Caco-2 (cell line): Measurements from ENCODE around the gene WNK1. TPM values are rescaled to one million over a fixed set of nuclear protein-coding genes. Genes with fewer than 3 reads are reported as not detected.

Source experiments
- BruUV-seq: library from RNA; stranded (reverse); fragments of 400-500 nt; replicated peaks from 2 replicates; lab custom pipeline; 2021; lab: Mats Ljungman, UMichigan
- CTCF ChIA-PET: fragments of 300-600 bp; sonication (Branson Sonifier 250); formaldehyde crosslinking; loops from one replicate; lab custom pipeline; 2022; ENCODE audit warnings: antibody characterized with exemption; lab: Charles Lee
- POLR2A ChIA-PET: fragments of 300-600 bp; sonication (Branson Sonifier 250); formaldehyde crosslinking; loops from one replicate; lab custom pipeline; 2022; ENCODE audit warnings: antibody characterized with exemption; lab: Charles Lee
- DNase-seq, 2 experiments: peaks; one replicate each; pipeline versions ENCODE4 v3.0.0 to v3.0.0-alpha.2; 2020 to 2022
- H3K27me3 ChIP-seq: replicated peaks from 2 replicates; pipeline ENCODE4 v1.6.0; 2011; ENCODE audit warnings: low read length; ENCODE audit not compliant: control insufficient read depth, insufficient read depth
- H3K36me3 ChIP-seq: 2 replicates; pipeline ENCODE4 v1.5.1; 2011; ENCODE audit warnings: low read length; ENCODE audit not compliant: control insufficient read depth, insufficient read depth
- H3K4me1 ChIP-seq: fragments of 250-450 bp; sonication (Bioruptor Pico); 2 replicates; pipeline ENCODE4 v1.5.1; 2020; ENCODE audit warnings: mild to moderate bottlenecking
- H3K4me3 ChIP-seq: 2 replicates; pipeline ENCODE4 v1.5.1; 2011; ENCODE audit warnings: low read depth, mild to moderate bottlenecking, control low read depth, low read length
- H3K9me3 ChIP-seq: fragments of 250-450 bp; sonication (Bioruptor Pico); 2 replicates; pipeline ENCODE4 v1.5.1; 2020; ENCODE audit warnings: mild to moderate bottlenecking, moderate library complexity
- H3K27ac Mint-ChIP-seq: one replicate; pipeline ENCODE4 v1.8.0; 2022; ENCODE audit warnings: mixed read lengths; ENCODE audit not compliant: unreplicated experiment
- H3K27me3 Mint-ChIP-seq: one replicate; pipeline ENCODE4 v1.8.0; 2022; ENCODE audit warnings: mixed read lengths; ENCODE audit not compliant: insufficient read depth, unreplicated experiment
- H3K36me3 Mint-ChIP-seq: one replicate; pipeline ENCODE4 v1.8.0; 2022; ENCODE audit warnings: mild to moderate bottlenecking, mixed read lengths; ENCODE audit not compliant: insufficient read depth, unreplicated experiment
- H3K4me1 Mint-ChIP-seq: one replicate; pipeline ENCODE4 v1.8.0; 2022; ENCODE audit warnings: low read depth, mixed read lengths; ENCODE audit not compliant: unreplicated experiment
- H3K4me3 Mint-ChIP-seq: one replicate; pipeline ENCODE4 v1.8.0; 2022; ENCODE audit warnings: mild to moderate bottlenecking, moderate library complexity, mixed read lengths; ENCODE audit not compliant: unreplicated experiment
- H3K9me3 Mint-ChIP-seq: one replicate; pipeline ENCODE4 v1.8.0; 2022; ENCODE audit warnings: mixed read lengths; ENCODE audit not compliant: unreplicated experiment
- intact Hi-C: fragments of 100-400 bp; cut with micrococcal nuclease; formaldehyde crosslinking; loops from one replicate; pipeline ENCODE4 v1.10.0; 2022; ENCODE audit not compliant: unreplicated experiment
- total RNA-seq: library from RNA; stranded (reverse); gene quantifications from 2 replicates; pipeline ENCODE4 v1.2.3, GENCODE V29; 2022
- TF ChIP-seq, protein P1 (sequence below), 2 experiments: fragments of 200-600 bp in 1 of 2; IDR thresholded peaks; 1 replicate in 1 of 2; 2 replicates in 1 of 2; pipeline versions ENCODE4 v1.5.1 to v1.8.0; 2011 to 2022; ENCODE audit warnings: antibody characterized with exemption in 1 of 2, control low read depth in 1 of 2, inconsistent platforms in 1 of 2, low read depth in 1 of 2, low read length in 1 of 2, mild to moderate bottlenecking in 1 of 2, moderate library complexity in 1 of 2; ENCODE audit not compliant: insufficient read depth in 1 of 2, severe bottlenecking in 1 of 2, unreplicated experiment in 1 of 2

WNK1 gene
- total RNA-seq, 1 experiment from 2014 or later: 224 TPM

DNA sequence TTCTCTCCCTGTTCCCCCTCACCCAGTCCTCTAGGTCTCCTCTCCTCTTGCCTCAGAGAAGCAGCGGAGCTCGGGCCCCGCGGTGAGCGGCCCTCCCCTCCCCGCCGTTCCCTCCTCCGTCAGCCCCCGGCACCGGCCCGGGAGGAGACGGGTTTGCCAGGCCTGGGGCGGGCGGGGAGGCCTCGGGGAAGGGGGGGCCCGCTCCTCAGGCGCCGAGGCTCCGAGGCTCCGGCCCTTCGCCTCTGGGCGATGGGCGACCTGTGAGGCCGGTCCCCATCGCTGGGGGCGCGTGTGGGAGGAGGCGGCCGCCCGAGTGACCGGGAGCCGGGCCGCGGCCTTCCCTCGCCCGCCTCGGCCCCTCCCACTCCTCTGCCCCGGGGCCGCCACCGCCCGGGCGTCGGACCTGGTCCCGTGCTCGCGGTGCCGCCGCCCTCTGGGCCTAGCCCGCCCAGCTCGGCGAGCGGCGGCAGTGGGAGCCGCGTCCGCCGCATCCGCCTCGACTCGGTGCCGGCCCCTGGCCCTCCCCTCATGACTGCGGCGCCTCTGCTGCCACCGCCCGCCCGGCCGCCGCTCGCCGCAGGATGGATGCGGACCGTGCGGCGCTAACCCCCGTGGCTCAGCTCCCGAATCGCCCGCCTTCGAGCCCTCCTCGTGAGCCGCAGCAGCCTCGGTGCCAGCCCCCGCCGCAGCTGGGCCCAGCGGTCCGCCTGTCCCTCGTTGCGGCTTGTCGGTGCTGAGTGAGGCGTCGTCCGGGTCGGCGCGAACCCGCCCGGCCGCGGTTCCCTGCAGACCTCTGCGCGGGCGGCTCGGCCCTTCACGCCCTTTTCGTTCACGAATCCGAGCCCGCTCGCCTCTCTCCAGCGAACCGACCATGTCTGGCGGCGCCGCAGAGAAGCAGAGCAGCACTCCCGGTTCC, 574 bp downstream of the WNK1 start:
- ChIA-PET POLR2A (interaction anchor here (0.5 to 2.7 kb wide), 6 partner anchors 12 to 243 kb away, joined by 3 to 36 read pairs (median 5); partner anchors contain the start of gene RAD52), CTCF (interaction anchor here (0.7 to 4.4 kb wide), 9 partner anchors 24 to 197 kb away, joined by 3 to 102 read pairs (median 10); partner anchors contain the start of gene RAD52)
- H3K27me3 Mint-ChIP-seq: no peaks in the 10 kb centered on the region
- H3K27ac Mint-ChIP-seq: peak overlapping the region; percentile 50
- intact Hi-C loops: loop anchor here (1.0 kb wide), 1 partner anchor 182 kb away; no protein-coding TSS in a partner anchor
- no peaks in the 10 kb centered on the region for H3K36me3 ChIP-seq
- peaks cover 21% of the 10 kb centered on the region for H3K36me3 Mint-ChIP-seq
- no peaks in the 10 kb centered on the region for H3K9me3 Mint-ChIP-seq
- DNase-seq: peak; percentile 70 to 87
- TF ChIP-seq, protein P1, sequence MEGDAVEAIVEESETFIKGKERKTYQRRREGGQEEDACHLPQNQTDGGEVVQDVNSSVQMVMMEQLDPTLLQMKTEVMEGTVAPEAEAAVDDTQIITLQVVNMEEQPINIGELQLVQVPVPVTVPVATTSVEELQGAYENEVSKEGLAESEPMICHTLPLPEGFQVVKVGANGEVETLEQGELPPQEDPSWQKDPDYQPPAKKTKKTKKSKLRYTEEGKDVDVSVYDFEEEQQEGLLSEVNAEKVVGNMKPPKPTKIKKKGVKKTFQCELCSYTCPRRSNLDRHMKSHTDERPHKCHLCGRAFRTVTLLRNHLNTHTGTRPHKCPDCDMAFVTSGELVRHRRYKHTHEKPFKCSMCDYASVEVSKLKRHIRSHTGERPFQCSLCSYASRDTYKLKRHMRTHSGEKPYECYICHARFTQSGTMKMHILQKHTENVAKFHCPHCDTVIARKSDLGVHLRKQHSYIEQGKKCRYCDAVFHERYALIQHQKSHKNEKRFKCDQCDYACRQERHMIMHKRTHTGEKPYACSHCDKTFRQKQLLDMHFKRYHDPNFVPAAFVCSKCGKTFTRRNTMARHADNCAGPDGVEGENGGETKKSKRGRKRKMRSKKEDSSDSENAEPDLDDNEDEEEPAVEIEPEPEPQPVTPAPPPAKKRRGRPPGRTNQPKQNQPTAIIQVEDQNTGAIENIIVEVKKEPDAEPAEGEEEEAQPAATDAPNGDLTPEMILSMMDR (IDR thresholded peaks at IDR 0.05; ENCODE audit: insufficient read depth in 1 of 2, low read depth in 1 of 2, low read length in 1 of 2, severe bottlenecking in 1 of 2, unreplicated experiment in 1 of 2): peak; percentile 42
- BruUV-seq: no TSS peak
- peak overlapping the region; percentile 97 for H3K4me3 ChIP-seq
- H3K4me3 Mint-ChIP-seq: no peak overlapping the region
- no peaks in the 10 kb centered on the region for H3K27me3 ChIP-seq
- H3K4me1 ChIP-seq: peaks cover 16% of the 10 kb centered on the region
- peaks cover 27% of the 10 kb centered on the region for H3K4me1 Mint-ChIP-seq
- no peaks in the 10 kb centered on the region for H3K9me3 ChIP-seq

DNA sequence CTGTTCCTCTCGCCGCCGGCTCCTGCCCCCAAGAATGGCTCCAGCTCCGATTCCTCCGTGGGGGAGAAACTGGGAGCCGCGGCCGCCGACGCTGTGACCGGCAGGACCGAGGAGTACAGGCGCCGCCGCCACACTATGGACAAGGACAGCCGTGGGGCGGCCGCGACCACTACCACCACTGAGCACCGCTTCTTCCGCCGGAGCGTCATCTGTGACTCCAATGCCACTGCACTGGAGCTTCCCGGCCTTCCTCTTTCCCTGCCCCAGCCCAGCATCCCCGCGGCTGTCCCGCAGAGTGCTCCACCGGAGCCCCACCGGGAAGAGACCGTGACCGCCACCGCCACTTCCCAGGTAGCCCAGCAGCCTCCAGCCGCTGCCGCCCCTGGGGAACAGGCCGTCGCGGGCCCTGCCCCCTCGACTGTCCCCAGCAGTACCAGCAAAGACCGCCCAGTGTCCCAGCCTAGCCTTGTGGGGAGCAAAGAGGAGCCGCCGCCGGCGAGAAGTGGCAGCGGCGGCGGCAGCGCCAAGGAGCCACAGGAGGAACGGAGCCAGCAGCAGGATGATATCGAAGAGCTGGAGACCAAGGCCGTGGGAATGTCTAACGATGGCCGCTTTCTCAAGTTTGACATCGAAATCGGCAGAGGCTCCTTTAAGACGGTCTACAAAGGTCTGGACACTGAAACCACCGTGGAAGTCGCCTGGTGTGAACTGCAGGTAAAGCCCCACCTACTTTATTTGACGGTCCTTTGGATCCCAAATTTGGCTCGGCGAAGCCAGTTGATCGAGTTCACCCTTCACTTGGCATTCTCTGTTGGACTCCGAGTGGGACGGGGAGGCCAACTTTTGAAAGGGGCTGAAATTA, 1.5 kb downstream of the WNK1 start:
- BruUV-seq: no TSS peak
- DNase-seq: peak; percentile 70 to 71
- TF ChIP-seq, protein P1 (IDR thresholded peaks at IDR 0.05; ENCODE audit: insufficient read depth in 1 of 2, low read depth in 1 of 2, low read length in 1 of 2, severe bottlenecking in 1 of 2, unreplicated experiment in 1 of 2): peak in 1 of 2 experiments; percentile 25
- intact Hi-C loops: loop anchor here (2.0 kb wide), 1 partner anchor 61 kb away; no protein-coding TSS in a partner anchor
- Histone ChIP-seq H3K9me3 (no peaks in the 10 kb centered on the region), H3K4me1 (peaks cover 16% of the 10 kb centered on the region), H3K4me3 (peak overlapping the region; percentile 97), H3K36me3 (no peaks in the 10 kb centered on the region), H3K27me3 (no peaks in the 10 kb centered on the region)
- CTCF ChIA-PET: interaction anchor here (1.2 to 4.4 kb wide), 7 partner anchors 24 to 183 kb away, joined by 5 to 80 read pairs (median 9); no protein-coding TSS in a partner anchor
- H3K36me3 Mint-ChIP-seq: peaks cover 21% of the 10 kb centered on the region
- H3K27ac Mint-ChIP-seq: peak overlapping the region; percentile 50
- no peaks in the 10 kb centered on the region for H3K27me3 Mint-ChIP-seq
- H3K4me3 Mint-ChIP-seq: no peak overlapping the region
- no peaks in the 10 kb centered on the region for H3K9me3 Mint-ChIP-seq
- H3K4me1 Mint-ChIP-seq: peaks cover 27% of the 10 kb centered on the region
- POLR2A ChIA-PET: no interaction called here
